ENCODE data around the gene TSC22D2. TPM values are rescaled to one million over a fixed set of nuclear protein-coding genes. Genes with fewer than 3 reads are reported as not detected.

The TSC22D2 gene
- 10 to 100 TPM; 17.2 to 73.1 (median 38.9) TPM for total RNA-seq
- 10 to 100 TPM; 11.8 to 15.1 TPM for polyA plus RNA-seq
- long read RNA-seq, donor 1, full-length matches to known transcripts = 49 of 51 reads
- long read RNA-seq, donor 1, partial matches to known transcripts = 0 of 51 reads
- long read RNA-seq, donor 1, other reads (novel, unspliced or antisense) = 2 of 51 reads
- long read RNA-seq, donor 2, full-length matches to known transcripts = 40 of 44 reads
- long read RNA-seq, donor 2, partial matches to known transcripts = 0 of 44 reads
- long read RNA-seq, donor 2, other reads (novel, unspliced or antisense) = 4 of 44 reads
- long read RNA-seq, donor 3, full-length matches to known transcripts = 81 of 88 reads
- long read RNA-seq, donor 3, partial matches to known transcripts = 0 of 88 reads
- long read RNA-seq, donor 3, other reads (novel, unspliced or antisense) = 7 of 88 reads

- H3K9me3 ChIP-seq = no peaks in the 10 kb centered on the region
- TF ChIP-seq, protein P1, sequence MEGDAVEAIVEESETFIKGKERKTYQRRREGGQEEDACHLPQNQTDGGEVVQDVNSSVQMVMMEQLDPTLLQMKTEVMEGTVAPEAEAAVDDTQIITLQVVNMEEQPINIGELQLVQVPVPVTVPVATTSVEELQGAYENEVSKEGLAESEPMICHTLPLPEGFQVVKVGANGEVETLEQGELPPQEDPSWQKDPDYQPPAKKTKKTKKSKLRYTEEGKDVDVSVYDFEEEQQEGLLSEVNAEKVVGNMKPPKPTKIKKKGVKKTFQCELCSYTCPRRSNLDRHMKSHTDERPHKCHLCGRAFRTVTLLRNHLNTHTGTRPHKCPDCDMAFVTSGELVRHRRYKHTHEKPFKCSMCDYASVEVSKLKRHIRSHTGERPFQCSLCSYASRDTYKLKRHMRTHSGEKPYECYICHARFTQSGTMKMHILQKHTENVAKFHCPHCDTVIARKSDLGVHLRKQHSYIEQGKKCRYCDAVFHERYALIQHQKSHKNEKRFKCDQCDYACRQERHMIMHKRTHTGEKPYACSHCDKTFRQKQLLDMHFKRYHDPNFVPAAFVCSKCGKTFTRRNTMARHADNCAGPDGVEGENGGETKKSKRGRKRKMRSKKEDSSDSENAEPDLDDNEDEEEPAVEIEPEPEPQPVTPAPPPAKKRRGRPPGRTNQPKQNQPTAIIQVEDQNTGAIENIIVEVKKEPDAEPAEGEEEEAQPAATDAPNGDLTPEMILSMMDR (IDR thresholded peaks at IDR 0.05) = peak in 6 of 9 donors; percentile 10 to 47 (median 32)
- no peaks in the 10 kb centered on the region for H3K27me3 ChIP-seq
- H3K27ac ChIP-seq = peak within 1 kb of the TSS; percentile 98 to 100 (median 100)
- peak; percentile 86 to 93 (median 87) for ATAC-seq
- 0 to 1% methylated on average over 81 to 100 of the region's 102 CpGs for WGBS, 2 donors
- peak within 1 kb of the TSS; percentile 78 to 92 (median 86) for H3K4me3 ChIP-seq
- peaks cover 0 to 11% (median 0%) of the 10 kb centered on the region in 9 donors for H3K36me3 ChIP-seq
- intact Hi-C loops (cut with DNase I) = loop anchor here in 6 of 10 donors (1.0 to 5.0 kb wide), 7 partner anchors 36 to 139 kb away; partner anchors contain the start of genes EIF2A (in 2 of the 6) and SERP1 (in 2 of the 6)
- DNase-seq = peak; percentile 96 to 98
- H3K4me1 ChIP-seq = peaks cover 0 to 38% (median 25%) of the 10 kb centered on the region in 9 donors
Measured at GRCh38 chr3:150408221-150409124, at the start of gene TSC22D2. Gene TSC22D2, plus strand, starts transcription at chr3:150408298. Its CDS starts 1,053 bp downstream, at chr3:150409351.

DNA sequence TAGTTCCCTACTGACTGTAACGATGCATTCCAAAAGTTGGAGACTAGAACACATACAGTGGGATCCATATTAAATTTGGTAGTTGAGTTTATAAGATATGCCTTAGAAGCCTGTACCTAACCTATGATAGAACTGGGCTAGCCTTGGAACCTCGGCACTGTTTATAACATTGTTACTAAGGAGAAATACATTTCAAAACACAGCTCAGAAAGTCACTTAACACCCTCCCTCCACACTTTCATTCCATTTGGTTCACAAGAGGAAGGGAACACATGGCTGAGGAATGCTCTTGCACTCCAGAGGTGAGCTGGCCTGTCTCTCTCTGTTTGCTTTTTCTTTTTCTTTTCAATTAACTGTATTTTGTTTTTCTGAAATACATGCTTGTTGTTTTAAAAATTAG lies 48.7 kb upstream of the TSC22D2 start:
- Histone ChIP-seq H3K27me3 (no peaks in the 10 kb centered on the region), H3K4me3 (no peak overlapping the region), H3K36me3 (no peaks in the 10 kb centered on the region), H3K9me3 (no peaks in the 10 kb centered on the region), H3K27ac (no peak overlapping the region), H3K4me1 (peaks cover 0 to 7% (median 0%) of the 10 kb centered on the region in 9 donors)
- WGBS, 2 donors = 84 to 86% methylated on average over 2 of the region's 2 CpGs
- ATAC-seq (no peak), DNase-seq (no peak)
- TF ChIP-seq, protein P1 (IDR thresholded peaks at IDR 0.05) = no peak
- intact Hi-C loops (cut with DNase I) = loop anchor here in 1 of 10 donors (10.0 kb wide), 1 partner anchor 125 kb away; no protein-coding TSS in a partner anchor

- H3K27ac ChIP-seq = no peak overlapping the region
- H3K4me1 ChIP-seq = peaks cover 0 to 6% (median 0%) of the 10 kb centered on the region in 9 donors
- H3K4me3 ChIP-seq = no peak overlapping the region
- no peak for ATAC-seq
- H3K36me3 ChIP-seq = no peaks in the 10 kb centered on the region
- no peaks in the 10 kb centered on the region for H3K27me3 ChIP-seq
- intact Hi-C loops (cut with DNase I) = no loop called here
- TF ChIP-seq, protein P1 (IDR thresholded peaks at IDR 0.05) = no peak
- no peaks in the 10 kb centered on the region for H3K9me3 ChIP-seq
- no peak for DNase-seq
- 91 to 96% methylated on average over 3 of the region's 3 CpGs for WGBS, 2 donors
Measured at GRCh38 chr3:150360966-150361365, 47.1 kb upstream of the TSC22D2 start.
